Hepatocyte (in vitro differentiated cells): Measurements from ENCODE around the gene TK1. TPM values are rescaled to one million over a fixed set of nuclear protein-coding genes. Genes with fewer than 3 reads are reported as not detected.

ENCODE experiments used
- DNase-seq: peaks from one replicate; pipeline ENCODE4 v3.0.0-alpha.2; 2016; ENCODE audit warnings: low spot score
- H2AFZ ChIP-seq: fragments of 200-600 bp; sonication (generic); 2 replicates; pipeline ENCODE4 v1.6.0; 2016; ENCODE audit warnings: antibody characterized with exemption, mild to moderate bottlenecking
- H3K27ac ChIP-seq: fragments of 200-600 bp; sonication (generic); 2 replicates; pipeline ENCODE4 v1.5.1; 2016; ENCODE audit warnings: mild to moderate bottlenecking
- H3K27me3 ChIP-seq: fragments of 200-600 bp; sonication (generic); 2 replicates; pipeline ENCODE4 v1.6.1; 2016
- H3K36me3 ChIP-seq: fragments of 200-600 bp; sonication (generic); replicated peaks from 2 replicates; pipeline ENCODE4 v1.5.1; 2016; ENCODE audit warnings: low read depth; ENCODE audit not compliant: insufficient read depth
- H3K4me1 ChIP-seq: fragments of 200-600 bp; sonication (generic); 2 replicates; pipeline ENCODE4 v1.5.1; 2016; ENCODE audit warnings: mild to moderate bottlenecking, moderate library complexity; ENCODE audit not compliant: insufficient read depth
- H3K4me2 ChIP-seq: fragments of 200-600 bp; sonication (generic); 2 replicates; pipeline ENCODE4 v1.6.0; 2016
- H3K4me3 ChIP-seq: fragments of 200-600 bp; sonication (generic); 2 replicates; pipeline ENCODE4 v1.5.1; 2016; ENCODE audit warnings: mild to moderate bottlenecking
- H3K79me2 ChIP-seq: fragments of 200-600 bp; sonication (generic); 2 replicates; pipeline ENCODE4 v1.6.0; 2017; ENCODE audit warnings: mild to moderate bottlenecking
- H3K9me2 ChIP-seq: fragments of 200-600 bp; sonication (generic); replicated peaks from 2 replicates; pipeline ENCODE4 v1.6.0; 2017; ENCODE audit warnings: mild to moderate bottlenecking; ENCODE audit not compliant: insufficient read depth
- H3K9me3 ChIP-seq: fragments of 200-600 bp; sonication (generic); 2 replicates; pipeline ENCODE4 v1.5.1; 2016; ENCODE audit warnings: low read depth, mild to moderate bottlenecking
- H4K20me1 ChIP-seq: fragments of 200-600 bp; sonication (generic); 2 replicates; pipeline ENCODE4 v1.6.0; 2016; ENCODE audit warnings: mild to moderate bottlenecking; ENCODE audit not compliant: insufficient read depth, poor library complexity, severe bottlenecking
- CTCF ChIP-seq: fragments of 200-600 bp; sonication (generic); IDR thresholded peaks from 2 replicates; pipeline ENCODE4 v1.5.1; 2016; ENCODE audit warnings: antibody characterized with exemption, mild to moderate bottlenecking; ENCODE audit not compliant: poor library complexity
- EZH2 ChIP-seq: fragments of 200-600 bp; sonication (generic); IDR thresholded peaks from 2 replicates; pipeline ENCODE4 v1.6.1; 2016; ENCODE audit warnings: antibody characterized with exemption, mild to moderate bottlenecking, borderline replicate concordance
- EZH2phosphoT487 ChIP-seq: fragments of 200-600 bp; sonication (generic); IDR thresholded peaks from one replicate; pipeline ENCODE4 v1.6.1; 2018; ENCODE audit warnings: antibody characterized with exemption, mild to moderate bottlenecking, low read depth, moderate library complexity; ENCODE audit not compliant: unreplicated experiment, severe bottlenecking
- WGBS: methylation state at CpG from one replicate; pipeline ENCODE4 v1.1.6; 2016; ENCODE audit warnings: low lambda C conversion rate; ENCODE audit errors: missing lambda C conversion rate; 5-methylcytosine and 5-hydroxymethylcytosine counted together
- polyA plus RNA-seq: library from polyadenylated mRNA; unstranded; fragments of >200 nt; fragmentation: Nextera tagmentation; extraction: Ambion mirVana; gene quantifications from 2 replicates; pipeline ENCODE4 v1.2.1, GENCODE V29; 2016
- total RNA-seq: library from RNA; depleted of rRNA; stranded (reverse); fragments of >200 nt; gene quantifications from 2 replicates; pipeline ENCODE4 v1.2.3, GENCODE V29; 2014

TK1 gene
- total and polyA plus RNA-seq, 2 experiments from 2014 or later: 8.3 to 29.9 TPM

- WGBS: 94% methylated on average over 4 of the region's 4 CpGs
These were observed 36.2 kb upstream of the TK1 start for GRCh38 chr17:78223061-78223460.

GRCh38 chr17:78219396-78220150 lies 32.7 kb upstream of the TK1 start:
- Histone ChIP-seq H3K36me3 (no peaks in the 10 kb centered on the region), H3K9me3 (no peaks in the 10 kb centered on the region), H3K4me2 (no peak overlapping the region), H3K4me3 (no peak overlapping the region), H3K9me2 (no peaks in the 10 kb centered on the region), H3K27ac (no peak overlapping the region), H4K20me1 (no peaks in the 10 kb centered on the region), H3K4me1 (no peaks in the 10 kb centered on the region), H2AFZ (no peak overlapping the region), H3K27me3 (no peaks in the 10 kb centered on the region), H3K79me2 (peaks cover 24% of the 10 kb centered on the region)
- no peak for DNase-seq
- 85% methylated on average over 11 of the region's 11 CpGs for WGBS
- TF ChIP-seq EZH2phosphoT487 (no peak), CTCF (no peak), EZH2 (no peak)

More at GRCh38 chr17:78223061-78223460, 36.2 kb upstream of the TK1 start:
- Histone ChIP-seq H3K27me3 (no peaks in the 10 kb centered on the region), H3K4me1 (no peaks in the 10 kb centered on the region), H3K4me3 (no peak overlapping the region), H3K9me3 (no peaks in the 10 kb centered on the region), H2AFZ (no peak overlapping the region), H3K79me2 (no peaks in the 10 kb centered on the region), H3K36me3 (no peaks in the 10 kb centered on the region), H4K20me1 (no peaks in the 10 kb centered on the region), H3K27ac (no peak overlapping the region), H3K9me2 (no peaks in the 10 kb centered on the region), H3K4me2 (no peak overlapping the region)
- DNase-seq: no peak
- TF ChIP-seq EZH2phosphoT487: no peak
- no peak for TF ChIP-seq EZH2
- TF ChIP-seq CTCF: no peak

GRCh38 chr17:78214706-78215061 lies 27.8 kb upstream of the TK1 start:
- H3K4me1 ChIP-seq: no peaks in the 10 kb centered on the region
- no peaks in the 10 kb centered on the region for H3K9me3 ChIP-seq
- H3K4me3 ChIP-seq: peak overlapping the region; percentile 87
- H3K27me3 ChIP-seq: no peaks in the 10 kb centered on the region
- no peaks in the 10 kb centered on the region for H4K20me1 ChIP-seq
- H3K9me2 ChIP-seq: no peaks in the 10 kb centered on the region
- TF ChIP-seq EZH2phosphoT487 (no peak), CTCF (no peak), EZH2 (no peak)
- peaks cover 29% of the 10 kb centered on the region for H3K79me2 ChIP-seq
- peak overlapping the region; percentile 99 for H3K4me2 ChIP-seq
- no peaks in the 10 kb centered on the region for H3K36me3 ChIP-seq
- no peak overlapping the region for H3K27ac ChIP-seq
- DNase-seq: no peak
- H2AFZ ChIP-seq: peak overlapping the region; percentile 89
- WGBS: 15% methylated on average over 5 of the region's 5 CpGs
